K562 (cell line): ENCODE data around the gene ZNF669. TPM values are rescaled to one million over a fixed set of nuclear protein-coding genes. Genes with fewer than 3 reads are reported as not detected.

Experiments
- ATF7 ChIP-seq: fragments of 450-650 bp; IDR thresholded peaks from 2 replicates; pipeline ENCODE4 v1.7.1; 2014; ENCODE audit warnings: mild to moderate bottlenecking, moderate library complexity
- BHLHE40 ChIP-seq: IDR thresholded peaks from 2 replicates; pipeline ENCODE4 v1.6.1; 2011; ENCODE audit warnings: low read length, improper control_type of control experiment
- DPF2 ChIP-seq: fragments of 450-650 bp; IDR thresholded peaks from 2 replicates; pipeline ENCODE4 v1.6.1; 2016
- EHMT2 ChIP-seq: fragments of 450-650 bp; IDR thresholded peaks from 2 replicates; pipeline ENCODE4 v1.6.1; 2018; ENCODE audit warnings: antibody characterized with exemption
- EP400 ChIP-seq: fragments of 450-650 bp; IDR thresholded peaks from 2 replicates; pipeline ENCODE4 v1.6.1; 2017; ENCODE audit warnings: antibody characterized with exemption, mild to moderate bottlenecking, moderate library complexity
- HDAC2 ChIP-seq: fragments of 450-650 bp; IDR thresholded peaks from 2 replicates; pipeline ENCODE4 v1.6.1; 2016; ENCODE audit warnings: mild to moderate bottlenecking
- HES1 ChIP-seq: fragments of 450-650 bp; IDR thresholded peaks from 2 replicates; pipeline ENCODE4 v1.6.1; 2016; ENCODE audit warnings: low read depth, mild to moderate bottlenecking, moderate library complexity
- MYC ChIP-seq, 2 experiments: fragments of 250-450 bp in 1 of 2; sonication (Bioruptor Pico) in 1 of 2; IDR thresholded peaks; 2 replicates each; pipeline versions ENCODE4 v1.5.1 to v1.6.1; 2012 to 2021; ENCODE audit warnings: low read depth in 2 of 2, borderline replicate concordance in 1 of 2, improper control_type of control experiment in 1 of 2, low read length in 1 of 2, mild to moderate bottlenecking in 1 of 2, moderate library complexity in 1 of 2
- MYNN ChIP-seq, 2 experiments: sonication (generic); formaldehyde crosslinking in 1 of 2; IDR thresholded peaks; 2 replicates each; pipeline versions ENCODE4 v1.5.0 to v1.6.1; 2016 to 2020; ENCODE audit warnings: antibody characterized with exemption in 1 of 2, missing genetic modification reagents in 1 of 2
- SMAD2 ChIP-seq: fragments of 150-350 bp; IDR thresholded peaks from 2 replicates; pipeline ENCODE4 v1.6.1; 2014; ENCODE audit warnings: low read depth, mild to moderate bottlenecking, low read length
- SMARCA4 ChIP-seq: fragments of 450-650 bp; IDR thresholded peaks from 2 replicates; pipeline ENCODE4 v1.6.1; 2016
- TFAP4 ChIP-seq: sonication (generic); formaldehyde crosslinking; IDR thresholded peaks from 2 replicates; pipeline ENCODE4 v1.8.0; 2022; ENCODE audit warnings: missing genetic modification reagents, mild to moderate bottlenecking, moderate library complexity, borderline replicate concordance
- ZBTB11 ChIP-seq, 3 experiments: fragments of 200-800 bp in 1 of 3; fragments of 250-450 bp in 1 of 3; fragments of 450-650 bp in 1 of 3; sonication (Bioruptor Pico) in 1 of 3; sonication (Bioruptor generic) in 1 of 3; formaldehyde crosslinking in 1 of 3; IDR thresholded peaks; 2 replicates each; pipeline versions ENCODE4 v1.6.1 to v1.8.0; 2016 to 2022; ENCODE audit warnings: mild to moderate bottlenecking in 2 of 3, missing genetic modification characterization in 2 of 3, missing compliant biosample characterization in 1 of 3, moderate library complexity in 1 of 3
- ZEB2 ChIP-seq: fragments of 450-650 bp; IDR thresholded peaks from 2 replicates; pipeline ENCODE4 v1.6.1; 2016
- ZMIZ1 ChIP-seq, 2 experiments: fragments of 150-350 bp in 1 of 2; IDR thresholded peaks; 2 replicates each; pipeline ENCODE4 v1.6.1; 2012 to 2016; ENCODE audit warnings: low read depth in 2 of 2, low read length in 2 of 2, mild to moderate bottlenecking in 1 of 2, moderate library complexity in 1 of 2
- ZNF766 ChIP-seq: fragments of 200-800 bp; sonication (Bioruptor generic); conservative IDR thresholded peaks from 2 replicates; pipeline ENCODE4 v1.6.1; 2016; ENCODE audit warnings: missing genetic modification characterization, missing compliant biosample characterization
- polyA plus RNA-seq, 8 experiments: library from polyadenylated mRNA; depleted of rRNA in 4 of 8; stranded (reverse) in 5 of 8; unstranded in 3 of 8; fragments of >200 nt; fragmentation: Nextera tagmentation in 2 of 8; fragmentation: Illumina TruSeq in 1 of 8; extraction: Ambion mirVana in 2 of 8; extraction: Trizol in 1 of 8; gene quantifications; 2 replicates each; pipeline versions ENCODE4 v1.2.1 to v1.2.3, GENCODE V29; 2011 to 2014; ENCODE audit warnings: inconsistent platforms in 1 of 8, missing spikeins in 1 of 8
- total RNA-seq, 7 experiments: library from RNA; depleted of rRNA in 6 of 7; stranded (reverse); fragments of >200 nt in 6 of 7; fragmentation: Illumina TruSeq in 2 of 7; extraction: Trizol in 2 of 7; gene quantifications; 2 replicates each; pipeline versions ENCODE4 v1.2.1 to v1.2.3, GENCODE V29; 2011 to 2021; ENCODE audit warnings: low replicate concordance in 1 of 7

ZNF669 gene
- total and polyA plus RNA-seq, 9 of the 15 experiments (the other 6 are each of a cell fraction or from before 2014, with no cell fraction given), result 5.3 to 18.3 (median 10.2) TPM

GRCh38 chr1:247110627-247111258 lies 6.6 kb upstream of the ZNF669 start (continued):
- TF ChIP-seq MYC (IDR thresholded peaks at IDR 0.05; ENCODE audit: low read depth, low read length), result peak; percentile 74; the same call in 1 of the 2 replicates
- TF ChIP-seq MYC (CRISPR knock-in tag; IDR thresholded peaks at IDR 0.05; ENCODE audit: borderline replicate concordance, low read depth), result 0 out of 2 replicates have a peak, but pooled peaks have one; percentile 43
- peak; percentile 54 for TF ChIP-seq TFAP4 (CRISPR knock-in tag)
- TF ChIP-seq SMARCA4, result peak; percentile 96
- TF ChIP-seq ZBTB11 (CRISPR knock-in tag; IDR thresholded peaks at IDR 0.05), result peak in 1 of 3 experiments; percentile 47; a peak in 1 of 6 replicates
- TF ChIP-seq SMAD2, result no peak
- TF ChIP-seq ZMIZ1 (IDR thresholded peaks at IDR 0.05; ENCODE audit: low read depth in 2 of 2, low read length in 2 of 2), result peak in 1 of 2 experiments; percentile 49; a peak in 1 of 4 replicates
- TF ChIP-seq HDAC2, result peak; percentile 89
- TF ChIP-seq BHLHE40, result peak; percentile 84
- peak; percentile 38; the same call in 1 of the 2 replicates for TF ChIP-seq EP400
- TF ChIP-seq ZNF766 (CRISPR knock-in tag), result 0 out of 2 replicates have a peak, but pooled peaks have one; percentile 60
- peak; percentile 96 for TF ChIP-seq HES1
- peak; percentile 68; the same call in 1 of the 2 replicates for TF ChIP-seq MYNN (IDR thresholded peaks at IDR 0.05)
- TF ChIP-seq MYNN (CRISPR knock-in tag; IDR thresholded peaks at IDR 0.05), result no peak
- TF ChIP-seq ATF7, result peak; percentile 59
- TF ChIP-seq DPF2, result peak; percentile 97
- 0 out of 2 replicates have a peak, but pooled peaks have one; percentile 49 for TF ChIP-seq EHMT2
- peak; percentile 96 for TF ChIP-seq ZEB2
